Stimulated activated CD8-positive, alpha-beta memory T cell treated with anti-CD3 and anti-CD28 coated beads, Interleukin-4, amount 100 ng/mL, for 1 hour (primary cell): Measurements from ENCODE around the gene TLR10.
"Not testable (repeated sequence)": the region's sequence is repeated elsewhere in the genome, so short reads cannot be mapped to it uniquely, and the experiment has no call there.

Experiments
- DNase-seq, 2 donors: peaks; one replicate each; pipeline ENCODE4 v3.0.0-alpha.2; 2020; ENCODE audit warnings: low read depth in 2 of 2, low spot score in 1 of 2

Gene TLR10

GRCh38 chr4:38782452-38783108, at the start of gene TLR10:
TSS of gene TLR10 (minus strand) at chr4:38782990. CDS start at chr4:38775590, 7,400 bp downstream.
- DNase-seq = no peak

GRCh38 chr4:38832206-38832605, 49.4 kb upstream of the TLR10 start:
- DNase-seq = no peak

GRCh38 chr4:38831653-38832052, 48.9 kb upstream of the TLR10 start:
- DNase-seq = no peak

- no peak for DNase-seq
Observed at GRCh38 chr4:38829237-38829636, 46.4 kb upstream of the TLR10 start.

GRCh38 chr4:38823766-38824165, 41.0 kb upstream of the TLR10 start:
- DNase-seq = no peak

- no peak for DNase-seq
Observed at GRCh38 chr4:38822748-38823303, 40.0 kb upstream of the TLR10 start.

- DNase-seq = no peak
Observed at GRCh38 chr4:38821739-38822138, 38.9 kb upstream of the TLR10 start.

GRCh38 chr4:38820329-38821061, 37.7 kb upstream of the TLR10 start:
- no peak for DNase-seq

- DNase-seq = no peak
Observed at GRCh38 chr4:38819569-38819968, 36.8 kb upstream of the TLR10 start.

GRCh38 chr4:38818441-38818976, 35.7 kb upstream of the TLR10 start:
- no peak for DNase-seq

- DNase-seq = no peak
Observed at GRCh38 chr4:38815885-38816782, 33.3 kb upstream of the TLR10 start.

GRCh38 chr4:38814386-38814785, 31.6 kb upstream of the TLR10 start:
- DNase-seq = no peak

- no peak for DNase-seq
Observed at GRCh38 chr4:38811297-38811696, 28.5 kb upstream of the TLR10 start.

- DNase-seq = not testable (repeated sequence)
Observed at GRCh38 chr4:38807462-38807861, 24.7 kb upstream of the TLR10 start.

GRCh38 chr4:38806251-38806650, 23.5 kb upstream of the TLR10 start:
- DNase-seq = not testable (repeated sequence)

- no peak for DNase-seq
Observed at GRCh38 chr4:38805530-38806145, 22.8 kb upstream of the TLR10 start.

- DNase-seq = no peak
Observed at GRCh38 chr4:38804654-38805295, 22.0 kb upstream of the TLR10 start, which contains the start of gene TLR1. TSS of gene TLR1 (minus strand) at chr4:38804791. CDS start at chr4:38798831, 5,960 bp downstream.

GRCh38 chr4:38803833-38804653, 21.3 kb upstream of the TLR10 start:
- DNase-seq = no peak
